HG02981 (cell line): ENCODE results near the gene PRICKLE1.
"Not testable (repeated sequence)": the region's sequence is repeated elsewhere in the genome, so short reads cannot be mapped to it uniquely, and the experiment has no call there.

Experiments
- ATAC-seq: cut with Tn5 transposase; IDR thresholded peaks from one replicate; pipeline ENCODE4 v1.9.1; 2021; ENCODE audit warnings: mild to moderate bottlenecking, moderate library complexity; ENCODE audit not compliant: unreplicated experiment

PRICKLE1 gene

GRCh38 chr12:42557586-42558172 is 31.9 kb downstream of the PRICKLE1 start:
- ATAC-seq, result no peak

- ATAC-seq, result no peak
These were observed 32.6 kb downstream of the PRICKLE1 start for GRCh38 chr12:42556917-42557316.

DNA sequence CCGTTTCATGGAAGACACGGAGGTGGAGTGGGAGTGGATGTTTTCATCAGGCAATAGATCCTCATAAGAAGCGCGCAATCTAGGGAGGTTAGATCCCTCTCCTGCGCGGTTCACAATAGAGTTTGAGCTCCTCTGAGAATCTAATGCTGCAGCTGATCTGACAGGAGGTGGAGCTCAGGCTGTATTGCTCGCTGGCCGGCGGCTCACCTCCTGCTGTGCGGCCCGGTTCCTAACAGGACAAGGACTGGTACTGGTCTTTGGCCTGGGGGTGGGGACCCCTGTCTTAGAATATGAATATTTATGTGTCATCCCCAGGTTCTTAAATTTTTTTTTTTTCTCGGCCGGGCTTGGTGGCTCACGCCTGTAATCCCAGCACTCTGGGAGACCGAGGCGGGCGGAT is 36.7 kb downstream of the PRICKLE1 start:
- no peak for ATAC-seq

DNA sequence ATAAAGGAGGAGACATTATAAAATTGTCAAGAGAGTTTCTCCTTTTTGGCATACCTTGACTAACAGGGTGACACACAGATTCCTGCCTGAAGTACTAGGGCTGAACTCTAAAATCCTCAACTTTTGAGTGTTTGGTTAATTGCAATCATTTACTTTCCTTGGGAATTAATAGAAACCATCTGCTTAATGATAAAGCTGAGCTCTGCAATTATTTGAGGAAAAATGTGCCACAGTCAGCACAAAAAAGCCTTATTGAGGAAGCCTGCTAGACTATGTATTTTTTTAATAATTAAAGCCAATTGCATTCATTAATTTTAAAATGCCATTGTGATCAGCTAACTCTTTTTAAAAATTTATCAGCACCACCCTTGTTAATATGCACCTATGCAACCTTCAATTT is 38.7 kb downstream of the PRICKLE1 start:
- ATAC-seq, result no peak

DNA sequence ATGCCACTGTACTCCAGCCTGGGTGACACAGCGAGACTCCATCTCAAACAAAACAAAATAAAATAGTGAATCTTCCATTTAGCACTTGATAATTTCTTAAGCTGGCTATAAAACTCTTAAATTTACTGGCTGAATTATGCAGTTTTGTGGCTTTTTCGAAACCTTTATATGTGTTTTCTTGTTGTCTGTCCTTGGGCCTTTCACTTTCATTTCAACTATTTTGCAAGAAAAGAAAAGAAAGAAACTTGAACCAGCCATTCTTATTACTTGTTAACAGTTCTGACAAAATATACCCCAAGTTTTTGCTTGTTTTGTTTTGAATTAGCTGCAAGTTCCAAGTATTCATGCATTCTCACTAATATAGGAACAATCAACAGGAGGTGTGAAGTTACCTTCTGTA is 42.8 kb downstream of the PRICKLE1 start:
- ATAC-seq, result no peak

DNA sequence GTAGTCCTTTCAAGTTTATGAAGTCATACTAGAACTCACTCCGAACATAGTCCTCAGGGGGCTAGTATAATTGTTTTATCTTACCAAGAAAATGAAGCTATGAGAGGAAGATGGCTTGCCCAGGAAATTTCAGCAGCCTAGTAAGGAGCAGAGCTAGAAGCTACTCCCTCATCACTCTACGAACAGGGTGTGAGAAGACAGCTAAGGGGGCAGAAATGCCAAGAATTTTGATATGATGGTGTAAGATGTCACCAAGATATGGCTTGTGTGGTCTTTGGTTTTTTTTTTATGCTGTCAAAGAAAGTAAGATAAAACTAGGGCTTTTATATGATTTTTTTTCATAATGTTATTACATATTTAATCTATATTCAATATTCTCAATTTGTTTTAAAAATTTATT is 47.6 kb downstream of the PRICKLE1 start:
- no peak for ATAC-seq

DNA sequence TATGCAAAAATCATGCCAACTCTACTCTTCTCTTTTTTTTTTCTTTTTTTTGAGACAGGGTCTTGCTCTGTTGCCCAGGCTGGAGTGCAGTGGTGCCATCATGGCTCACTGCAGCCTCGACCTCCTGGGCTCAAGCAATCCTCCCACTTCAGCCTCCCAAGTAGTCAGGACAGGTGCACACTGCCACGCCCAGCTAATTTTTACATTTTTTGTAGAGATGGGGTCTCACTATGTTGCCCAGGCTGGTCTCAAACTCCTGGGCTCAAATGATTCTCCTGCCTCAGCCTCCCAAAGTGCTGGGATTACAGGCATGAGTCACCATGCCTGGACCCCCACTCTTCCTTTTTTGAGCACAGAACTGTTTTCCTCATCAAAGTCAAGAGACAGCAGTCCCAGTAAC is 48.2 kb downstream of the PRICKLE1 start:
- ATAC-seq, result not testable (repeated sequence)

- ATAC-seq, result no peak
These were observed 49.9 kb downstream of the PRICKLE1 start for GRCh38 chr12:42539696-42540095.

- ATAC-seq, result no peak
These were observed 51.3 kb downstream of the PRICKLE1 start for GRCh38 chr12:42538203-42538602.

DNA sequence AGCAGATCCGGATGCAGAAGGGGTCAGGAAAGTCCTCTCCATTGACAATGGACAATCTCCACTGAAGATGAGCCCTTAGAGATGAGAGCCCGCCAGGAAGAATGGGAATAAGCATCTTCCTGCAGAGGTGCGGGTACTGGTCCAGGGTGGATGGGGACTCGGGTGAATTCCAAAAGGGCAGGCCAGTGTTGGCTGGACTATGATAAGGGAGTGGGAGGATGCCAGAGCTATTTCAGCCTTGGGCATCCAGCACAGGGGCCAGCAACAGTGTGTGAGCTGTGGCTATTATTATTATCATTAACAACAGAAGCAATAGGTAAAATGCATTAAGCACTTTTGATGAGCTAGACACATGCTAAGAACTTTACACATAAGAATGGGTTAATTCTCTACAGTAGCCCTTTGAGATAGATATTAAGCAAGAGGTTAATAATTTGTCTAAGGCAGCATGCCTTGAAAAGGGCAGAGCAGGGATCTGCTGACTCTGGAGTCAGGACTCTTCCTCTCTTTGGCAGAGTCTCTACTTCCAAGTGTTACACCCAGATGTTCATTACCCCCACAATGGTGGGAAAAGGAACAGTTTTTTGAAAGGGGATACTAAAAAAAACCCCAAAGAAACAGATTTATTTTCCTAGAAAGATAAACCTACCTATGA is 55.2 kb downstream of the PRICKLE1 start:
- no peak for ATAC-seq

DNA sequence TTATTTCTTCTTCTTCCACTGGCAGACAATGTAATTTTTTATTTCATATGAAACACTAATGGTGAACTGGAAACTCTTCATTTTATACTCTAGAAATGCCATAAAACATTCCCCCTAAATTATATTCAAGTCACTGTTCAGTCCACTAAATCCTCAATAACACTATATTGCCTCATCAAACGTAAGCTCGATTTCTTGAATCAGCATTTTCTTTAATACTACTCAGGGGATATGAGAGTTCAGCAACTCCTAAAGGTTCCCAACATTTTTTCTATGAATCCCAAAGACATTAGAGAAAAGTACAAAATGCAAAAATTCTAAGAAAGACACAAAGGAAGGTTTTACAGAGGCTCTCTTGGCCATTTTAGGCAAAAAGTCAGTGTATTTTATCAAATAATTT is 59.3 kb downstream of the PRICKLE1 start:
- no peak for ATAC-seq

- ATAC-seq, result no peak
These were observed 64.1 kb downstream of the PRICKLE1 start for GRCh38 chr12:42525444-42525843.

DNA sequence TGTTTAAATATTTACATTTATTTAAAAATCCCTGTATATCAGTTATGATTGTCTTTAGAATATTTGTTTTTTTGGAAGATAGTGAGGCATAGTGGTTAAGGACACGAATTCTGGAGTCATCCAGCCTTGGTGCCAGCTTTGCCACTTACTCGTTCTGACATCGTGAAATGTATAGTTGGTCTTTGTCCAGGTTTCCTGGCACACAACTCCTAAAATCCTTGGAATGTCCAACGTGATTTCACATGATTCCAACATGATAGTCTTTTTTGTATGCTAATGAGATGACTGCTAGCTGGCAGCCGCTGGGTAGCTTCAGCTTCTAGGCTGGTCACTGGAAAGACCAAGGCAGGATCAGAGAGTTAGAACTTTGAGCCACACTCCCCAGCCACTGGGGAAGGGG is 64.8 kb downstream of the PRICKLE1 start:
- ATAC-seq, result no peak

GRCh38 chr12:42516573-42516972 is 73.0 kb downstream of the PRICKLE1 start:
- ATAC-seq, result no peak

GRCh38 chr12:42511656-42512055 is 77.9 kb downstream of the PRICKLE1 start:
- no peak for ATAC-seq

- ATAC-seq, result no peak
These were observed 78.7 kb downstream of the PRICKLE1 start for GRCh38 chr12:42510823-42511222.

GRCh38 chr12:42508913-42509460 is 80.6 kb downstream of the PRICKLE1 start:
- no peak for ATAC-seq

GRCh38 chr12:42507565-42507964 is 82.0 kb downstream of the PRICKLE1 start:
- no peak for ATAC-seq

DNA sequence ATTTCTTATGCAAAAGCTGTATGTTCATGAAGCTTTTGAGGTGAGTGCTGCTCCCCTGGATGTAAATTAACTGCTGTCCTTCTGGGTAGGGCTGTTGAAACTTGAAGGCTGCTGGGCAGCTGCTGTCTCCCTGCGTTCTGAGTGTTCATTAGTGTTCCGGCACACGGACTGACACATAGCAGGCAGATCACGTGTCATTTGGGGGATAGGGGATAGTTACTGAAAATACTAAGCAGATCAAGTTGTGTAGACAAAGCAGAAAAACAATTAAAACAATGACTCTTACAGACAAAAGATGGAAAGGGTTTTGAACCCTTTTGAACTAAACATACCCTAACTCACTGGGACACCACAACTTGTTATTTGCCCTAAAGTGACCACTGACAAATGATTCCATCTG is 82.5 kb downstream of the PRICKLE1 start:
- ATAC-seq, result no peak

GRCh38 chr12:42504049-42504448 is 85.5 kb downstream of the PRICKLE1 start:
- no peak for ATAC-seq

- ATAC-seq, result no peak
These were observed 86.9 kb downstream of the PRICKLE1 start for GRCh38 chr12:42502682-42503081.

GRCh38 chr12:42498549-42499247 is 90.8 kb downstream of the PRICKLE1 start:
- no peak for ATAC-seq
